H9 (cell line): Measurements from ENCODE around the gene LYRM2. TPM values are rescaled to one million over a fixed set of nuclear protein-coding genes. Genes with fewer than 3 reads are reported as not detected.

ENCODE experiments used
- DNase-seq: peaks from one replicate; pipeline ENCODE4 v3.0.0-alpha.2; 2017
- H2AFZ ChIP-seq: one replicate; pipeline ENCODE4 v1.6.1; 2013; ENCODE audit warnings: mild to moderate bottlenecking, low read length, control low read depth, moderate library complexity
- H2AK5ac ChIP-seq: 2 replicates; pipeline ENCODE4 v1.6.1; 2013; ENCODE audit warnings: low read length, control low read depth, mixed read lengths; ENCODE audit not compliant: insufficient read length
- H2BK120ac ChIP-seq: one replicate; pipeline ENCODE4 v1.6.1; 2013; ENCODE audit warnings: low read depth, mild to moderate bottlenecking, low read length, control low read depth, inconsistent platforms; ENCODE audit not compliant: poor library complexity, severe bottlenecking
- H2BK12ac ChIP-seq: 2 replicates; pipeline ENCODE4 v1.6.1; 2013; ENCODE audit warnings: low read length, control low read depth, mixed read lengths, low read depth; ENCODE audit not compliant: insufficient read length
- H2BK15ac ChIP-seq: 2 replicates; pipeline ENCODE4 v1.6.1; 2013; ENCODE audit warnings: low read depth, low read length, control low read depth
- H2BK20ac ChIP-seq: one replicate; pipeline ENCODE4 v1.6.1; 2013; ENCODE audit warnings: low read depth, mild to moderate bottlenecking, low read length, control low read depth, inconsistent platforms; ENCODE audit not compliant: poor library complexity, severe bottlenecking
- H2BK5ac ChIP-seq: 2 replicates; pipeline ENCODE4 v1.6.1; 2013; ENCODE audit warnings: low read length, control low read depth, mixed read lengths; ENCODE audit not compliant: insufficient read length
- H3K14ac ChIP-seq: 2 replicates; pipeline ENCODE4 v1.6.1; 2013; ENCODE audit warnings: low read length, control low read depth; ENCODE audit not compliant: insufficient read depth
- H3K18ac ChIP-seq: 2 replicates; pipeline ENCODE4 v1.6.1; 2013; ENCODE audit warnings: low read depth, mild to moderate bottlenecking, mixed read lengths, low read length, control low read depth; ENCODE audit not compliant: insufficient read length
- H3K23ac ChIP-seq: 2 replicates; pipeline ENCODE4 v1.6.1; 2013; ENCODE audit warnings: low read length, control low read depth, mixed read lengths, low read depth; ENCODE audit not compliant: insufficient read length
- H3K23me2 ChIP-seq: 2 replicates; pipeline ENCODE4 v1.6.1; 2013; ENCODE audit warnings: low read depth, mild to moderate bottlenecking, mixed read lengths, low read length, control low read depth; ENCODE audit not compliant: insufficient read length, poor library complexity, severe bottlenecking
- H3K27ac ChIP-seq: 2 replicates; pipeline ENCODE4 v1.5.1; 2013; ENCODE audit warnings: low read length, control low read depth, mixed read lengths, low read depth; ENCODE audit not compliant: insufficient read length
- H3K27me3 ChIP-seq: 2 replicates; pipeline ENCODE4 v1.6.1; 2013; ENCODE audit warnings: low read length, control low read depth, inconsistent platforms; ENCODE audit not compliant: insufficient read depth
- H3K4ac ChIP-seq: 2 replicates; pipeline ENCODE4 v1.6.1; 2013; ENCODE audit warnings: low read depth, mild to moderate bottlenecking, control low read depth, inconsistent platforms, low read length, moderate library complexity
- H3K4me1 ChIP-seq: 2 replicates; pipeline ENCODE4 v1.6.1; 2013; ENCODE audit warnings: low read length, control low read depth, inconsistent platforms; ENCODE audit not compliant: insufficient read depth
- H3K4me2 ChIP-seq: 2 replicates; pipeline ENCODE4 v1.6.1; 2013; ENCODE audit warnings: low read length, control low read depth, mixed read lengths; ENCODE audit not compliant: insufficient read length, insufficient read depth
- H3K56ac ChIP-seq: 2 replicates; pipeline ENCODE4 v1.6.1; 2013; ENCODE audit warnings: low read depth, mild to moderate bottlenecking, mixed read lengths, low read length, control low read depth; ENCODE audit not compliant: insufficient read length
- H3K79me1 ChIP-seq: 2 replicates; pipeline ENCODE4 v1.6.1; 2013; ENCODE audit warnings: low read depth, mild to moderate bottlenecking, moderate library complexity, low read length, control low read depth, inconsistent platforms; ENCODE audit not compliant: insufficient read depth, poor library complexity, severe bottlenecking
- H3K79me2 ChIP-seq: 2 replicates; pipeline ENCODE4 v1.6.1; 2013; ENCODE audit warnings: low read length, control low read depth, inconsistent platforms; ENCODE audit not compliant: insufficient read depth
- H3K9ac ChIP-seq: 2 replicates; pipeline ENCODE4 v1.6.1; 2013; ENCODE audit warnings: low read length, control low read depth, mixed read lengths; ENCODE audit not compliant: insufficient read length; ENCODE audit errors: extremely low read depth
- H3K9me3 ChIP-seq: one replicate; pipeline ENCODE4 v1.6.1; 2013; ENCODE audit warnings: low read depth, low read length, inconsistent platforms; ENCODE audit not compliant: control insufficient read depth
- H3T11ph ChIP-seq: one replicate; pipeline ENCODE4 v1.6.1; 2013; ENCODE audit warnings: mild to moderate bottlenecking, low read length, control low read depth, inconsistent platforms
- H4K20me1 ChIP-seq: one replicate; pipeline ENCODE4 v1.6.1; 2013; ENCODE audit not compliant: control insufficient read depth, insufficient read length, insufficient read depth
- H4K5ac ChIP-seq: 2 replicates; pipeline ENCODE4 v1.6.1; 2013; ENCODE audit warnings: low read depth, mild to moderate bottlenecking, mixed read lengths, low read length, control low read depth; ENCODE audit not compliant: insufficient read length
- H4K8ac ChIP-seq: replicated peaks from 2 replicates; pipeline ENCODE4 v1.6.1; 2013; ENCODE audit warnings: low read length, control low read depth, mixed read lengths, low read depth; ENCODE audit not compliant: insufficient read length
- H4K91ac ChIP-seq: 2 replicates; pipeline ENCODE4 v1.6.1; 2013; ENCODE audit warnings: low read depth, mild to moderate bottlenecking, moderate library complexity, mixed read lengths, low read length, control low read depth; ENCODE audit not compliant: insufficient read length
- H3K27ac Mint-ChIP-seq, 3 experiments: 2 replicates in 2 of 3; 3 replicates in 1 of 3; pipeline ENCODE4 v1.8.0; 2020 to 2021; ENCODE audit warnings: mixed read lengths in 3 of 3, mild to moderate bottlenecking in 1 of 3, moderate library complexity in 1 of 3
- H3K27me3 Mint-ChIP-seq: 2 replicates; pipeline ENCODE4 v1.8.0; 2021; ENCODE audit warnings: low read depth, mild to moderate bottlenecking, moderate library complexity, mixed read lengths
- H3K36me3 Mint-ChIP-seq, 3 experiments: 2 replicates in 2 of 3; 3 replicates in 1 of 3; pipeline ENCODE4 v1.8.0; 2020 to 2021; ENCODE audit warnings: low read depth in 3 of 3, mixed read lengths in 3 of 3; ENCODE audit not compliant: insufficient read depth in 1 of 3
- H3K4me1 Mint-ChIP-seq, 2 experiments: 2 replicates each; pipeline ENCODE4 v1.8.0; 2020; ENCODE audit warnings: mixed read lengths in 2 of 2
- H3K4me3 Mint-ChIP-seq, 2 experiments: 2 replicates in 1 of 2; 3 replicates in 1 of 2; pipeline ENCODE4 v1.8.0; 2020 to 2021; ENCODE audit warnings: mild to moderate bottlenecking in 2 of 2, mixed read lengths in 2 of 2, moderate library complexity in 1 of 2
- H3K9me3 Mint-ChIP-seq, 2 experiments: 2 replicates in 1 of 2; 3 replicates in 1 of 2; pipeline ENCODE4 v1.8.0; 2020; ENCODE audit warnings: mild to moderate bottlenecking in 2 of 2, mixed read lengths in 2 of 2, moderate library complexity in 1 of 2
- CTCF ChIP-seq: fragments of 200-600 bp; sonication (generic); conservative IDR thresholded peaks from 3 replicates; pipeline ENCODE4 v1.8.0; 2021; ENCODE audit warnings: antibody characterized with exemption, mild to moderate bottlenecking
- WGBS: extraction: QIAGEN DNeasy Blood & Tissue Kit; methylation state at CpG from one replicate; pipeline ENCODE4 v1.1.7; 2013; ENCODE audit warnings: missing lambda C conversion rate, low lambda C conversion rate, mixed read lengths; ENCODE audit not compliant: insufficient read length; ENCODE audit errors: extremely low coverage; 5-methylcytosine and 5-hydroxymethylcytosine counted together
- total RNA-seq: library from RNA; stranded (reverse); gene quantifications from 2 replicates; pipeline ENCODE4 v1.2.1, GENCODE V29; 2021

The LYRM2 gene
- total RNA-seq, 1 experiment from 2014 or later = 29.8 TPM

GRCh38 chr6:89644864-89645263, 6.3 kb upstream of the LYRM2 start:
- Histone ChIP-seq H3K79me1 (no peaks in the 10 kb centered on the region), H3K4me2 (no peak overlapping the region), H2BK5ac (no peak overlapping the region), H3K4me1 (no peaks in the 10 kb centered on the region), H4K91ac (no peak overlapping the region), H3K9me3 (no peaks in the 10 kb centered on the region), H2AK5ac (no peak overlapping the region), H2BK120ac (no peak overlapping the region), H2BK15ac (no peak overlapping the region), H3K79me2 (no peaks in the 10 kb centered on the region), H3K56ac (no peak overlapping the region), H3K18ac (no peak overlapping the region), H3K9ac (no peak overlapping the region), H3K23me2 (no peaks in the 10 kb centered on the region), H3K23ac (no peak overlapping the region), H3K14ac (no peak overlapping the region), H3T11ph (no peak overlapping the region), H4K20me1 (no peaks in the 10 kb centered on the region), H2BK20ac (no peak overlapping the region), H3K4ac (no peak overlapping the region), H2BK12ac (no peak overlapping the region), H4K8ac (no peak overlapping the region), H3K27me3 (no peaks in the 10 kb centered on the region), H2AFZ (no peak overlapping the region), H4K5ac (no peak overlapping the region), H3K27ac (no peak overlapping the region)
- Mint-ChIP-seq H3K36me3 (peaks cover 65 to 86% (median 66%) of the 10 kb centered on the region in 3 experiments), H3K27me3 (no peaks in the 10 kb centered on the region), H3K27ac (no peak overlapping the region; a peak in 1 of 7 replicates), H3K4me1 (peaks cover 0 to 2% of the 10 kb centered on the region in 2 experiments; a peak in 1 of 4 replicates), H3K4me3 (no peak overlapping the region), H3K9me3 (no peaks in the 10 kb centered on the region)
- no peak for TF ChIP-seq CTCF
- DNase-seq = no peak
- WGBS = no CpG with 5 or more reads among the region's 4 CpGs
